ENCODE measurements around the gene DUSP10.

DUSP10 gene

GRCh38 chr1:221773383-221773782 is 31.5 kb upstream of the DUSP10 start:
- Histone ChIP-seq H3K27me3 (ENCODE audit: low read length) (no peaks in the 10 kb centered on the region), H3K9me2 (replicated peaks; ENCODE audit: insufficient read depth, low read length) (no peaks in the 10 kb centered on the region), H3K79me2 (ENCODE audit: insufficient read depth, low read length) (no peaks in the 10 kb centered on the region), H3K36me3 (ENCODE audit: low read length) (no peaks in the 10 kb centered on the region), H3K9ac (ENCODE audit: low read length) (no peak overlapping the region), H3K4me3 (ENCODE audit: insufficient read depth, low read length, poor library complexity, severe bottlenecking) (no peak overlapping the region), H4K20me1 (ENCODE audit: low read depth, low read length) (no peaks in the 10 kb centered on the region), H3F3A (ENCODE audit: insufficient read depth) (peaks cover 30% of the 10 kb centered on the region), H3K27ac (ENCODE audit: low read depth, low read length) (no peak overlapping the region), H3K4me2 (ENCODE audit: low read depth, low read length, poor library complexity, severe bottlenecking) (no peak overlapping the region), H2AFZ (ENCODE audit: low read depth, low read length, severe bottlenecking) (no peak overlapping the region), H3K9me3 (ENCODE audit: insufficient read depth, low read length) (no peaks in the 10 kb centered on the region)
- TF ChIP-seq EZH2phosphoT487 (conservative IDR thresholded peaks at IDR 0.05; ENCODE audit: low read length) (no peak), CTCF (IDR thresholded peaks at IDR 0.05; ENCODE audit: insufficient read depth, low read length, poor library complexity, severe bottlenecking) (no peak)

- no peaks in the 10 kb centered on the region for H3K9me2 ChIP-seq (replicated peaks; ENCODE audit: insufficient read depth, low read length)
- H3K9ac ChIP-seq (ENCODE audit: low read length) = no peak overlapping the region
- H3F3A ChIP-seq (ENCODE audit: insufficient read depth) = peaks cover 17% of the 10 kb centered on the region
- no peaks in the 10 kb centered on the region for H3K9me3 ChIP-seq (ENCODE audit: insufficient read depth, low read length)
- no peaks in the 10 kb centered on the region for H3K27me3 ChIP-seq (ENCODE audit: low read length)
- H3K79me2 ChIP-seq (ENCODE audit: insufficient read depth, low read length) = no peaks in the 10 kb centered on the region
- H3K36me3 ChIP-seq (ENCODE audit: low read length) = no peaks in the 10 kb centered on the region
- H4K20me1 ChIP-seq (ENCODE audit: low read depth, low read length) = no peaks in the 10 kb centered on the region
- no peak overlapping the region for H3K27ac ChIP-seq (ENCODE audit: low read depth, low read length)
- H3K4me2 ChIP-seq (ENCODE audit: low read depth, low read length, poor library complexity, severe bottlenecking) = no peak overlapping the region
- H3K4me3 ChIP-seq (ENCODE audit: insufficient read depth, low read length, poor library complexity, severe bottlenecking) = no peak overlapping the region
- no peak overlapping the region for H2AFZ ChIP-seq (ENCODE audit: low read depth, low read length, severe bottlenecking)
- TF ChIP-seq EZH2phosphoT487 (conservative IDR thresholded peaks at IDR 0.05; ENCODE audit: low read length) (no peak), CTCF (IDR thresholded peaks at IDR 0.05; ENCODE audit: insufficient read depth, low read length, poor library complexity, severe bottlenecking) (no peak)
Measured at GRCh38 chr1:221772117-221772516, 30.2 kb upstream of the DUSP10 start.

GRCh38 chr1:221768444-221769066 is 26.7 kb upstream of the DUSP10 start:
- no peaks in the 10 kb centered on the region for H3K27me3 ChIP-seq (ENCODE audit: low read length)
- no peaks in the 10 kb centered on the region for H4K20me1 ChIP-seq (ENCODE audit: low read depth, low read length)
- H2AFZ ChIP-seq (ENCODE audit: low read depth, low read length, severe bottlenecking) = no peak overlapping the region
- H3K27ac ChIP-seq (ENCODE audit: low read depth, low read length) = no peak overlapping the region
- no peaks in the 10 kb centered on the region for H3K79me2 ChIP-seq (ENCODE audit: insufficient read depth, low read length)
- H3F3A ChIP-seq (ENCODE audit: insufficient read depth) = no peaks in the 10 kb centered on the region
- no peaks in the 10 kb centered on the region for H3K9me2 ChIP-seq (replicated peaks; ENCODE audit: insufficient read depth, low read length)
- TF ChIP-seq EZH2phosphoT487 (conservative IDR thresholded peaks at IDR 0.05; ENCODE audit: low read length) (no peak), CTCF (IDR thresholded peaks at IDR 0.05; ENCODE audit: insufficient read depth, low read length, poor library complexity, severe bottlenecking) (no peak)
- no peaks in the 10 kb centered on the region for H3K36me3 ChIP-seq (ENCODE audit: low read length)
- H3K9me3 ChIP-seq (ENCODE audit: insufficient read depth, low read length) = no peaks in the 10 kb centered on the region
- H3K4me3 ChIP-seq (ENCODE audit: insufficient read depth, low read length, poor library complexity, severe bottlenecking) = no peak overlapping the region
- H3K9ac ChIP-seq (ENCODE audit: low read length) = no peak overlapping the region
- no peak overlapping the region for H3K4me2 ChIP-seq (ENCODE audit: low read depth, low read length, poor library complexity, severe bottlenecking)
